Fibroblast of skin of right quadriceps (primary cell): ENCODE measurements around the gene GAL.

Experiments
- DNase-seq: peaks from one replicate; pipeline ENCODE4 v3.0.0-alpha.2; 2013

GAL gene

DNA sequence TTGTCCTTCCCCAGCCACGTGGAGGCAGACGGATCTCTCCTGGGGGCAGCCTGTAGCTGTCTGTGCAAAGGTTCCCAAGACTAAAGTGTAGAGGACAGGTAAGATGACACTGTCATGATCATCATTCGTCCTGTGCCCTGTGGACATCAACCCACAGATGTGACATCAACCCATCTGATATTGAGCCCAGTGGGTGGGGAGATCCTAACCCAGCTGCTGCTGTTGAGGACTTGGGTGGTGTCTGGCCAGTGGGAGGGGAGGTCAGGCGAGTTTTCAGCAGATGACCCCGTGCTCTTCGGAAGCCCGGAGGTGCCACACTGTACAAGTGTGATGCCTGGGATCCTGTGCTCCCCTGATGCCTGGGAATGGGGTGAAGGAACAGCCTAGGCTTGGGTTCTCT lies 1.2 kb upstream of the GAL start:
- no peak for DNase-seq

DNA sequence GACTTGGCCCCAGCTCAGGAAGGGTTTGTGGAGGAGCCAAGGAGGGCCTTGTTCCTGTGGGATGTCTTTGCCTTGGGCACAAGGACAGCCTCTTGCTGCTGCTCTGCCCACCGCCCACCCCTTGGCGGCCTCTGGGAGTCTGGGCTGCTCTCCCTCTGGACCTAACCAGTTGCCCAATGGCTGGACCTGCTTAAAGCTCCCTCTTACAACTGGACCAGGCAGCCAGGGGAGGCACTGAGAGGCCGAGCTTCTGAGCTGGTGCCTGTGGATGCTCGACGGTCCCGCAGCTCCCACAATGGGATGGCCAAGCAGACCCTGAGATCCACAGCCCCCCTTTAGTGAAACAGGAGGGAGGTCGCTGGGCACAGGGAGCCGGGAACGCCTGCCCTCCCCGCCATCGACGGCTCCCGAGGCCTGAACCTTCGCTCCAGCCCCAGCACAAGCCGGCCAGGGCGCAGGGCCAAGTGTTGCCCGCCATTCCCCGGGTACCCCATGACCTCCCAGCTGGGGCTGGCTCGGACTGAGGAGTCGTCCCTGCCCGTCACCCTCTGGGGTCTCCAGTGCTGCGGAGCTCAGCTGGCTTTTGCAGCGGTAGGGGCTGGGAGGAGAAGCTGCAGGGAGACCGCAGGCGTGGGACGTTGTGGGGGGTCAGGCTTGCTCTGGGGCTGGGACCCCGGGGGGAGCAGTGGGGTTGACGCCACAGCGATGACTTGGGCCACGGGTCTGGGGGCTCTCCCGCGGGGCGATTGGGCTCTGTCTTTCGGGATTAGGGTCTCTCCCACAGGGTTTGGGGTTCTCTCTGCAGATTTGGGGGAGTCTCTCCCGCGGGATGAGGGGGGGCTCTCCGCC lies 584 bp upstream of the GAL start:
- no peak for DNase-seq

DNA sequence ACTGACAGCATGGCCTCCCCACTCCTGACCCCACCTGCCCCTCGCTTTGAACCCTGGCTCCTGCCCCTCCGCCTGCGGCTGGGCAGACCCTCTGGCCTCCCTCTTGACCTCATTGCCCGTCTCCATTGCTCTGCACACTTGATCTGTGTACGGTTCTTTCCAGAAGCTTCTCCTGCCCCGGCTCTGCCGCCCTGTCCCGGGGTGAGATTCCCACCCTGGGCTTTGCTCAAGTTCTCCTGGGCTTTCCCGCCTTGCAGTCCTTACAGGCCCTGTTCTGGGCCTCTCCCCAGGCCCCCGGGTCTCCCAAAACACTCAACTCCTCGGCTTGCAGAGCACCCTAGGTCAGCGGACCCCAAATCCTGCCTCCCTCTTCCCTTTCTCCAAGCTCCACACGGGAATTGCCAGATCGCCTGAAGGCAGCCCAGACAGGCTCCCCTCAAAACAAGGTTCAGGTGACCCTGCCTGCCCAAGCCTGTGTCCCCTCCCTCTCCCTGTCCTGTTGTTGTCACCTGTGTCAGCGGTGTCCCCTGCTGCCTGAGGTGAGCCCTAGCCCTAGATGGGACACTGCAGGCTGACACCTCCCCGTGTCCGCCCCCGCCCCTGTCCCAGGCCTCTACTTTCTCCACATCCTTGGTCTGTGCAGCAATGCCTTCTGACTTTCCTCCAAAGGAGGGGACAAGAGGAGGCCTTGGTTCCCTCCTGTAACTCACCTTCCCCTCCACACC lies 1.5 kb downstream of the GAL start:
- no peak for DNase-seq

GRCh38 chr11:68686486-68686885 lies 2.1 kb downstream of the GAL start:
- no peak for DNase-seq

GRCh38 chr11:68687311-68687710 lies 3.0 kb downstream of the GAL start:
- no peak for DNase-seq

DNA sequence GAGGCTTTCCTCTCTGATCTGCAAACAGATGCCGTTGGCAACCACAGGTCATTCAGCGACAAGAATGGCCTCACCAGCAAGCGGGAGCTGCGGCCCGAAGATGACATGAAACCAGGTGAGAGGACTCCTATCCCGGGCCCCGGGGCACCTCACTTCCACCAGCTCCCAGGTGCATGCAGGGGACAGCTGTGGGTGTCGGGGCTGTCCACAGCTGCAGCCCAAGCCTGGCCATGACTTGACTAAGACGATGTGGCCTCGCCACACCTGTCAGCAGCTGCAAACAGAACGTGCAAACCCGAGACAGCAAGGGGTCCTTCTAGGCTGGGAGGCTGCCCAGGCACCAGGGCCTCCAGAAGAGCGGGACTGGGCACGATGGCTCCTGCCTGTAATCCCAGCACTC lies 3.6 kb downstream of the GAL start:
- DNase-seq: no peak

DNA sequence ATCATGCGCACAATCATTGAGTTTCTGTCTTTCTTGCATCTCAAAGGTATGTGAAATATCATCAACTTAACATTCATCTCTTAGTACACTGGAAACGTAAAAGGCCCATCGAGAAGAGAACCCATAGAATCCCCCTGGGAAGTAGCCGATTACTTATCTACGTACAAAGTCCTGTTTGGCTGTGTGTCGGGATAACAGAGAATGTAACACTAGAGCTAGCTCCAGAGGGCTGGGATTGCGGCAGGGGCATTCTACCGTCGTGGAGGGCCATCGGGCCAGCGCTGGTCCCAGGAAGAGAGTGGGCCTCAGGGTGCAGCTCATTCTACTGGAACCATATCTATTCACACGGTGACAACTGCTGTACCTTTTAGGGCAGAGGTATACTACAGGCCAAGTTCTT lies 4.5 kb downstream of the GAL start:
- DNase-seq: no peak

DNA sequence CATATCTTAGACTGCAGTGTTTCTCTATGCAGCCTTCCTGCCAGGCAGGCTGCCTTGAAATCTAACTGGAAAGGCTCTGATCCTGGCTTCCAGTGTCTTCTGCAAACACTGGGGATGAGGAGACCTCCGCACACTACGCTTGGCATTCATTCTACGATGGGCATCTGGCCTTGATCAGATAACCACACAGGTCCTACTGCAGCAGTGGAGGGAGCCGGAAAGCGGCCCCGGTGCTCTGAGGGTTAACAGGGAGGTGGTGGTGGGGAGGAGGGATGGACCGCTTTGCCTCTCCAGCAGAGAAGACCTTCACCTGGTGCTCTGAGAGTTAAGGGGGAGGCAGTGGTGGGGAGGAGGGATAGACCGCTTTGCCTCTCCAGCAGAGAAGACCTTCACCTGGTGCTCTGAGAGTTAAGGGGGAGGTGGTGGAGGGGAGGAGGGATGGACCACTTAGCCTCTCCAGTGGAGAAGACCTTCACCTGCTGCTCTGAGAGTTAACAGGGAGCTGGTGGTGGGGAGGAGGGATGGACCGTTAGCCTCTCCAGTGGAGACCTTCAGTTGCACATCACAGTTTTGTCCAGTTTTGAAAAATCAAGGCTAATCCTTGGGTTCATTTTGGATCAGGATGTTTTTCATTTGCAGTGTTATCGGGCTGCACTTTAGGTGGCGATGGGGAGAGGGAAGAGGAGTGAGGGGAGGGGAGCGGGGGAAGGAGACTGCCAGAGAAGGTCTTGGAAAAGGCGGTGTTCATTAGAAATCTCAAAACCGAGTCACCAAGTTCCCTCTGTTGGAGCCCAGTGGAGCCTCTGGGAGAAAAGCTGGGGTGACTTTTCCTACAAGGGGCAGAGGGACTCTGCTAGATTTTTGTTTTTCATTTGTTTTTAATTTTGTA lies 5.6 kb downstream of the GAL start:
- DNase-seq: no peak

DNA sequence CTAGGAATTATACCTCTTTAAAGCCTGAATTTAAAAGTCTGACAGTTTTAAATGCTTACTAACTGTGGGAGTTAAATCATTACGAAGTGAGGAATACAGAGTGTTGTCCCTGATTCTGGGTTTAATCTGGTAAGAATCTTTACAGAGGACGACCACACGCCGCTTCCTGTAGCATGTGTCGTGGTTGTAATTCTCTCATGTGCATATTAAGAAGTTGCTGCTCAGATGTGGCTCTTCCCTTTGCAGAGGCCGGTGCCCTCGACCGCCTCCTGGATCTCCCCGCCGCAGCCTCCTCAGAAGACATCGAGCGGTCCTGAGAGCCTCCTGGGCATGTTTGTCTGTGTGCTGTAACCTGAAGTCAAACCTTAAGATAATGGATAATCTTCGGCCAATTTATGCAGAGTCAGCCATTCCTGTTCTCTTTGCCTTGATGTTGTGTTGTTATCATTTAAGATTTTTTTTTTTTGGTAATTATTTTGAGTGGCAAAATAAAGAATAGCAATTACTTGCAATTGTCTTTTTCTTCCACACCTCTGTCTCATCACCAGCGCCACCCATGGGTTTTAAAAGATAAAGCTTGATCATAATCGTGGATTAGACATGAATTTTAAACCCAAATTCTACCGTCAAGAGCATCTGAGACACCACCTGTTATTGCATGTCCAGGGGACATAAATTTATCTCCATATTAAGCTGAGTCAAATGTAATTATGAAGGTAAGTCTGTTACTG lies 6.5 kb downstream of the GAL start:
- no peak for DNase-seq

- DNase-seq: no peak
Measured at GRCh38 chr11:68691402-68691784, 7.0 kb downstream of the GAL start.

GRCh38 chr11:68692115-68692514 lies 7.8 kb downstream of the GAL start:
- no peak for DNase-seq

GRCh38 chr11:68692871-68693483 lies 8.6 kb downstream of the GAL start:
- no peak for DNase-seq

- DNase-seq: no peak
Measured at GRCh38 chr11:68693484-68693882, 9.1 kb downstream of the GAL start.

- no peak for DNase-seq
Measured at GRCh38 chr11:68694431-68695297, 10.3 kb downstream of the GAL start.

DNA sequence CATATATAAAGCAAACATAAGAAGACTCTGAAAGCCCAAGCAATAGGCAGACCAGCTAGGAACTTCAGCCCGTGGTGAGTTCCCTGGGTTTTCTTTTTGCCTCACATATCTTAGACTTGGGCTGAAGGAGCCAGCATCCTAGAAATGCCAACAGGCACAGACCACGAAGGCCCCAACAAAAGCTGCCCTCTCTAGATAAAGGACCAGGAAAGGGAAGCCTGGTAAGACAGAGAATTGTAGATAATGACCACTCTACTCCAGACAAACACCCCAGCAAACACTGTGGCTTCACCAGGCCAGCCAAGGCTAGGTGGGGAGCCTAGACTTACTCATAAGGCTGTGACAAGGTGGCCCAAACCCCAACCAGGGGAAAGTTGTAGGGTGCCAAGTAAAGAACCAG lies 11.2 kb downstream of the GAL start:
- DNase-seq: no peak

DNA sequence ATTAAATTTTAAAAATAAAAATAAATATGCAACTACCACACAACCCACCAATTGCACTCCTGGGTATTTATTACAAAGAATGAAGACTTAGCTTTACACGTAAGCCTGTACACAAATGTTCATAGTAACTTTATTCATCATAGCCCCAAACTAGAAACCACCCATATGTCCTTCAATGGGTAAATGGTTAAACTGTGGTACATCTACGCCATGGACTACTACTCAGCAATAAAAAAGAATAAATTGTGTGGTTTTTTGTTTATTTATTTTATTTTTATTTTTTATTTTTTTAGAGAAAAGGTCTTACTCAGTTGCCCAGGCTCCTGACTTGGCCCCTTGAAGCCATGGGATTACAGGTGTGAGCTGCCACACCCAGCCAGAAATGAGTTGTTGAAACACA lies 14.6 kb downstream of the GAL start:
- no peak for DNase-seq

DNA sequence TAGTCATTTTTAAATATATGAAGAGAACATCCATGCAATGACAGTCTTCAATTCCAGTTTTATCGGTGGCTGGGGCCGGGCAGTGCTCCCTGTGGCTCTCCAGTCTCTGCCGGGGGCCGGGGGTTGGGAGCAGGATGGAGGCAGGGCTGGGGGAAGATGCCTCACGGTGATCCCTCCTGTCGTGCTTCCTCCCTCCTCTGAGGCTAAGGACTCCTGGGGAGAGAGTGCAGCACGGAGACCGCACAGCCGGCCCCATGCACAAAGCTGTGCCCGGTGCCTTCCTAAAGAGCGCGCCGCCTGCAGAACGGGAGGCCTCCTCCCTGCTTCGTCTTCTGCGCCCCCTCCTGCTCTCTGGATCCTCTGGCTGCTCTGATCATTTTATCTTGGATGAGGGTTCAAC lies 20.5 kb downstream of the GAL start:
- peak; percentile 5 for DNase-seq

- DNase-seq: no peak
Measured at GRCh38 chr11:68707527-68707926, 23.2 kb downstream of the GAL start.

GRCh38 chr11:68709062-68709461 lies 24.7 kb downstream of the GAL start:
- no peak for DNase-seq

DNA sequence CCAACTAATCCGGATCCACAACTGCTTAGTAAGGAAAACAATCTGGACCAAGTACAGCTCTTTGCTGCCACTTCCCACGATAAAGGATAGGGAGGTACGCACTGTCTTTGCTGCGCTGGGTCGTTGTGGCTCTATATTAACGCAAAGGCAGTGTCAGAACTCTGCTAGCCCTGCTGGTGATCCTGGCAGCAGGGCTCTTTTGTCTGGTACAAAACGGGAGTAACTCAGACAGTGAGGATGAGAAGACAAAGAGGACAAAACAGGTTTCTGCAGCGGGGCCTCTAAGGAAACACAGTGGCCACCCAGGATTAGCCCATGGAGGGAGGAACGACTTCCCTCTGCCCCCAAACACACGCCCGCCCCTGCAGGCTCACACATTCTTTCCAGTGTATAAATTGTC lies 26.1 kb downstream of the GAL start:
- DNase-seq: no peak

DNA sequence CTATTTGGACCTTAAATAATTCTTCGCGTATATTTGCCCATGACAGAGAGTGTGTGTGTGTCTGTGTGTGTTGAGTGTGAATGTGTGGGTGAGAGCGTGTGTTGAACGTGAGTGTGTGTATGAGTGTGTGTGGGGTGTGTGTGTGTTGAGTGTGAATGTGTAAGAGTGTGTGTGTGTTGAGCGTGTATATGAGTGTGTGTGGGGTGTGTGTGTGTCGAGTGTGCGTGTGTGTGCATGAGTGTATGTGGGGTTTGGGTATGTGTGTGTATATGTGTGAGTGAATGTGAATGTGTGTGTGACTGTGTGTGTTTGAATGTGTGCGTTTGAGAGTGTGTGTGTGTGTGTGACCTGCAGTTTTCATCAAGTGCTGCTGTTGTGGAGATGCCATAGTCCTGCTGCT lies 26.8 kb downstream of the GAL start:
- DNase-seq: no peak
